PC-3 (cell line): ENCODE data around the gene ERMN. TPM values are rescaled to one million over a fixed set of nuclear protein-coding genes. Genes with fewer than 3 reads are reported as not detected.

ENCODE experiments used
- ATAC-seq: fragments of 200-7000 bp; cut with Tn5 transposase; 2 replicates; pipeline ENCODE4 v1.9.1; 2020; ENCODE audit warnings: mild to moderate bottlenecking, moderate library complexity
- BruUV-seq: library from RNA; stranded (reverse); fragments of 400-500 nt; replicated peaks from 2 replicates; lab custom pipeline; 2021; lab: Mats Ljungman, UMichigan
- CTCF ChIA-PET: fragments of 300-600 bp; sonication (Branson Sonifier 250); formaldehyde crosslinking; loops from one replicate; lab custom pipeline; 2022; ENCODE audit warnings: antibody characterized with exemption; lab: Charles Lee
- POLR2A ChIA-PET: fragments of 300-600 bp; sonication (Branson Sonifier 250); formaldehyde crosslinking; loops from one replicate; lab custom pipeline; 2022; ENCODE audit warnings: antibody characterized with exemption; ENCODE audit not compliant: unreplicated experiment; lab: Charles Lee
- DNase-seq: peaks from one replicate; pipeline ENCODE4 v3.0.0-alpha.2; 2015
- H2AFZ ChIP-seq: fragments of 300-600 bp; sonication (generic); 2 replicates; pipeline ENCODE4 v1.6.0; 2016; ENCODE audit warnings: antibody characterized with exemption, low read length
- H3F3A ChIP-seq: fragments of 300-600 bp; sonication (generic); one replicate; pipeline ENCODE4 v1.6.0; 2017; ENCODE audit warnings: antibody characterized with exemption, low read length, control low read depth, mild to moderate bottlenecking; ENCODE audit not compliant: unreplicated experiment
- H3K27ac ChIP-seq: fragments of 300-600 bp; sonication (generic); 2 replicates; pipeline ENCODE4 v1.5.1; 2016; ENCODE audit warnings: mild to moderate bottlenecking, low read length
- H3K27me3 ChIP-seq: fragments of 300-600 bp; sonication (generic); 2 replicates; pipeline ENCODE4 v1.6.1; 2016; ENCODE audit warnings: low read length, mixed read lengths
- H3K36me3 ChIP-seq: fragments of 300-600 bp; sonication (generic); 2 replicates; pipeline ENCODE4 v1.6.1; 2016; ENCODE audit warnings: low read depth, mixed run types, low read length, mixed read lengths
- H3K4me1 ChIP-seq: fragments of 300-600 bp; sonication (generic); 2 replicates; pipeline ENCODE4 v1.5.1; 2016; ENCODE audit warnings: low read length; ENCODE audit not compliant: insufficient read depth
- H3K4me2 ChIP-seq: fragments of 300-600 bp; sonication (generic); 2 replicates; pipeline ENCODE4 v1.6.0; 2016; ENCODE audit warnings: low read length
- H3K4me3 ChIP-seq: fragments of 300-600 bp; sonication (generic); 2 replicates; pipeline ENCODE4 v1.5.1; 2016; ENCODE audit warnings: mild to moderate bottlenecking, low read length, mixed read lengths
- H3K79me2 ChIP-seq: fragments of 300-600 bp; sonication (generic); 2 replicates; pipeline ENCODE4 v1.6.1; 2017; ENCODE audit warnings: low read length, mixed read lengths
- H3K9ac ChIP-seq: fragments of 300-600 bp; sonication (generic); 2 replicates; pipeline ENCODE4 v1.6.0; 2016; ENCODE audit warnings: mild to moderate bottlenecking, low read length
- H3K9me2 ChIP-seq: fragments of 300-600 bp; sonication (generic); replicated peaks from 2 replicates; pipeline ENCODE4 v1.6.1; 2016; ENCODE audit warnings: mixed run types, low read length, mixed read lengths
- H3K9me3 ChIP-seq: fragments of 300-600 bp; sonication (generic); 2 replicates; pipeline ENCODE4 v1.6.1; 2016; ENCODE audit warnings: low read length, mixed read lengths
- H4K20me1 ChIP-seq: fragments of 300-600 bp; sonication (generic); 2 replicates; pipeline ENCODE4 v1.6.1; 2016; ENCODE audit warnings: low read length, mixed read lengths
- CTCF ChIP-seq: fragments of 300-600 bp; sonication (generic); conservative IDR thresholded peaks from 2 replicates; pipeline ENCODE4 v1.5.1; 2017; ENCODE audit warnings: antibody characterized with exemption, low read depth, mild to moderate bottlenecking, low read length
- EZH2 ChIP-seq: fragments of 300-600 bp; sonication (generic); IDR thresholded peaks from one replicate; pipeline ENCODE4 v1.6.1; 2017; ENCODE audit warnings: antibody characterized with exemption, mild to moderate bottlenecking, low read length; ENCODE audit not compliant: unreplicated experiment
- EZH2phosphoT487 ChIP-seq: fragments of 300-600 bp; sonication (generic); IDR thresholded peaks from 2 replicates; pipeline ENCODE4 v1.6.1; 2018; ENCODE audit warnings: mild to moderate bottlenecking, antibody characterized with exemption, low read length, borderline replicate concordance
- intact Hi-C: fragments of 100-400 bp; cut with micrococcal nuclease; formaldehyde crosslinking; loops from 2 replicates; pipeline ENCODE4 v1.9.0; 2023
- total RNA-seq: library from RNA; depleted of rRNA; stranded (reverse); fragments of >200 nt; gene quantifications from 2 replicates; pipeline ENCODE4 v1.2.3, GENCODE V29; 2014; rRNA removed

ERMN gene
- total RNA-seq, 1 experiment from 2014 or later, result not detected

GRCh38 chr2:157269922-157270321, 55.7 kb downstream of the ERMN start:
- H3K4me2 ChIP-seq, result no peak overlapping the region
- H3K4me3 ChIP-seq, result no peak overlapping the region
- ChIA-PET POLR2A (no interaction called here), CTCF (no interaction called here)
- ATAC-seq, result no peak
- no TSS peak for BruUV-seq
- TF ChIP-seq EZH2, result no peak
- TF ChIP-seq EZH2phosphoT487, result no peak
- TF ChIP-seq CTCF, result no peak
- H3F3A ChIP-seq, result no peaks in the 10 kb centered on the region
- H3K4me1 ChIP-seq, result no peaks in the 10 kb centered on the region
- H3K27ac ChIP-seq, result no peak overlapping the region
- no peaks in the 10 kb centered on the region for H3K36me3 ChIP-seq
- no peak overlapping the region for H2AFZ ChIP-seq
- no peak for DNase-seq
- intact Hi-C loops, result no loop called here
- no peaks in the 10 kb centered on the region for H4K20me1 ChIP-seq
- no peaks in the 10 kb centered on the region for H3K79me2 ChIP-seq
- no peaks in the 10 kb centered on the region for H3K27me3 ChIP-seq
- H3K9me3 ChIP-seq, result no peaks in the 10 kb centered on the region
- no peak overlapping the region for H3K9ac ChIP-seq
- 0 out of 2 replicates have a peak, but pooled peaks cover 3% of the 10 kb centered on the region for H3K9me2 ChIP-seq

- POLR2A ChIA-PET, result no interaction called here
- H3F3A ChIP-seq, result no peaks in the 10 kb centered on the region
- TF ChIP-seq EZH2phosphoT487 (no peak), EZH2 (no peak), CTCF (no peak)
- H3K9me3 ChIP-seq, result no peaks in the 10 kb centered on the region
- H3K9ac ChIP-seq, result no peak overlapping the region
- 0 out of 2 replicates have a peak, but pooled peaks cover 3% of the 10 kb centered on the region for H3K9me2 ChIP-seq
- H3K79me2 ChIP-seq, result no peaks in the 10 kb centered on the region
- ATAC-seq, result no peak
- no peaks in the 10 kb centered on the region for H4K20me1 ChIP-seq
- H3K36me3 ChIP-seq, result no peaks in the 10 kb centered on the region
- no peak overlapping the region for H2AFZ ChIP-seq
- no peak overlapping the region for H3K27ac ChIP-seq
- intact Hi-C loops, result no loop called here
- no peak overlapping the region for H3K4me3 ChIP-seq
- DNase-seq, result no peak
- no peaks in the 10 kb centered on the region for H3K27me3 ChIP-seq
- CTCF ChIA-PET, result no interaction called here
- no peak overlapping the region for H3K4me2 ChIP-seq
- BruUV-seq, result no TSS peak
- H3K4me1 ChIP-seq, result no peaks in the 10 kb centered on the region
These were observed 56.6 kb downstream of the ERMN start for GRCh38 chr2:157269060-157269459.

Other genes starting within 250 kb of the ERMN start
- 0.04 TPM in 1 of 2 replicates, not detected in the other for gene GALNT5, start 68.1 kb downstream of the ERMN start, total RNA-seq
- 0.26 TPM in 1 of 2 replicates, not detected in the other for gene CYTIP, start 118.3 kb upstream of the ERMN start, total RNA-seq